Keratinocyte (primary cell): ENCODE results near the gene ADPRH. TPM values are rescaled to one million over a fixed set of nuclear protein-coding genes. Genes with fewer than 3 reads are reported as not detected.
A peak's percentile ranks its signal among the peaks of the same experiment; 100 is the strongest.

Experiments
- DNase-seq: peaks from one replicate; pipeline ENCODE4 v3.0.0-alpha.2; 2011; ENCODE audit warnings: low read depth, missing footprints, low spot score
- FAIRE-seq: peaks from 2 replicates; lab custom pipeline; 2011; peaks lifted over from hg19 to GRCh38; lab: Jason Lieb, UNC
- H2AFZ ChIP-seq: 2 replicates; pipeline ENCODE4 v1.6.0; 2012; ENCODE audit warnings: low read length, control low read depth, inconsistent platforms; ENCODE audit not compliant: control insufficient read depth
- H3K27ac ChIP-seq: 2 replicates; pipeline ENCODE4 v1.5.1; 2011; ENCODE audit warnings: low read length; ENCODE audit not compliant: control insufficient read depth, insufficient read depth
- H3K27me3 ChIP-seq: 3 replicates; pipeline ENCODE4 v1.6.0; 2011; ENCODE audit warnings: low read length; ENCODE audit not compliant: control insufficient read depth, insufficient read depth; ENCODE audit errors: extremely low read depth
- H3K36me3 ChIP-seq, 2 experiments: 2 replicates in 1 of 2; 3 replicates in 1 of 2; pipeline ENCODE4 v1.5.1; 2011; ENCODE audit warnings: low read length in 2 of 2, mild to moderate bottlenecking in 1 of 2; ENCODE audit not compliant: control insufficient read depth in 2 of 2, insufficient read depth in 2 of 2; ENCODE audit errors: extremely low read depth in 1 of 2
- H3K4me1 ChIP-seq: 3 replicates; pipeline ENCODE4 v1.5.1; 2011; ENCODE audit warnings: low read length; ENCODE audit not compliant: control insufficient read depth, insufficient read depth; ENCODE audit errors: extremely low read depth
- H3K4me2 ChIP-seq: 3 replicates; pipeline ENCODE4 v1.6.0; 2011; ENCODE audit warnings: low read depth, low read length; ENCODE audit not compliant: control insufficient read depth, insufficient read depth; ENCODE audit errors: extremely low read depth
- H3K4me3 ChIP-seq, 3 experiments: fragments of 200-600 bp in 1 of 3; sonication (generic) in 1 of 3; 2 replicates in 2 of 3; 3 replicates in 1 of 3; pipeline ENCODE4 v1.5.1; 2011 to 2016; ENCODE audit warnings: low read length in 3 of 3, mild to moderate bottlenecking in 3 of 3, control low read depth in 2 of 3, inconsistent platforms in 1 of 3, low read depth in 1 of 3, mixed read lengths in 1 of 3, mixed run types in 1 of 3, moderate library complexity in 1 of 3; ENCODE audit not compliant: control insufficient read depth in 2 of 3, insufficient read depth in 2 of 3; ENCODE audit errors: extremely low read depth in 1 of 3
- H3K79me2 ChIP-seq: 2 replicates; pipeline ENCODE4 v1.6.0; 2012; ENCODE audit warnings: low read length; ENCODE audit not compliant: control insufficient read depth, insufficient read depth
- H3K9ac ChIP-seq: 3 replicates; pipeline ENCODE4 v1.6.0; 2011; ENCODE audit warnings: low read length; ENCODE audit not compliant: control insufficient read depth, insufficient read depth; ENCODE audit errors: extremely low read depth
- H3K9me1 ChIP-seq: 3 replicates; pipeline ENCODE4 v1.6.0; 2011; ENCODE audit warnings: low read length; ENCODE audit not compliant: control insufficient read depth, insufficient read depth; ENCODE audit errors: extremely low read depth
- H3K9me3 ChIP-seq: 2 replicates; pipeline ENCODE4 v1.5.1; 2012; ENCODE audit warnings: low read depth, low read length; ENCODE audit not compliant: control insufficient read depth
- H4K20me1 ChIP-seq: 3 replicates; pipeline ENCODE4 v1.6.0; 2011; ENCODE audit warnings: low read length; ENCODE audit not compliant: control insufficient read depth, insufficient read depth; ENCODE audit errors: extremely low read depth
- EZH2 ChIP-seq: IDR thresholded peaks from one replicate; pipeline ENCODE4 v1.6.1; 2012; ENCODE audit warnings: inconsistent platforms, mild to moderate bottlenecking, low read length, moderate library complexity
- dilution Hi-C: fragments of 300-500 bp; cut with MboI; formaldehyde crosslinking; loops from one replicate; pipeline ENCODE4 v1.7.0; 2020; ENCODE audit warnings: low sequenced_read_pairs; ENCODE audit not compliant: extremely low pct_ligation_motif_present
- polyA plus RNA-seq, 5 experiments: library from polyadenylated mRNA; depleted of rRNA in 3 of 5; stranded (reverse) in 3 of 5; stranded (forward) in 1 of 5; unstranded in 1 of 5; fragments of >200 nt; gene quantifications; 1 replicate in 1 of 5; 2 replicates in 3 of 5; 3 replicates in 1 of 5; pipeline versions ENCODE4 v1.2.1 to v1.2.3, GENCODE V29; 2011 to 2012; ENCODE audit warnings: missing spikeins in 2 of 5, low read depth in 1 of 5, low replicate concordance in 1 of 5
- TF ChIP-seq, protein P1 (sequence below), 3 experiments: IDR thresholded peaks in 1 of 3; conservative IDR thresholded peaks in 1 of 3; optimal IDR thresholded peaks in 1 of 3; 2 replicates in 2 of 3; 3 replicates in 1 of 3; pipeline versions ENCODE3 to v1.5.1; 2011; ENCODE audit warnings: low read length in 3 of 3, mild to moderate bottlenecking in 3 of 3, moderate library complexity in 2 of 3, control low read depth in 1 of 3, inconsistent platforms in 1 of 3; ENCODE audit not compliant: insufficient read depth in 2 of 3; ENCODE audit errors: extremely low read depth in 1 of 3

The ADPRH gene
- polyA plus RNA-seq, 1 donor (not counting 4 experiments of a cell fraction or from before 2014, with no cell fraction given) = 0.39 TPM

DNA sequence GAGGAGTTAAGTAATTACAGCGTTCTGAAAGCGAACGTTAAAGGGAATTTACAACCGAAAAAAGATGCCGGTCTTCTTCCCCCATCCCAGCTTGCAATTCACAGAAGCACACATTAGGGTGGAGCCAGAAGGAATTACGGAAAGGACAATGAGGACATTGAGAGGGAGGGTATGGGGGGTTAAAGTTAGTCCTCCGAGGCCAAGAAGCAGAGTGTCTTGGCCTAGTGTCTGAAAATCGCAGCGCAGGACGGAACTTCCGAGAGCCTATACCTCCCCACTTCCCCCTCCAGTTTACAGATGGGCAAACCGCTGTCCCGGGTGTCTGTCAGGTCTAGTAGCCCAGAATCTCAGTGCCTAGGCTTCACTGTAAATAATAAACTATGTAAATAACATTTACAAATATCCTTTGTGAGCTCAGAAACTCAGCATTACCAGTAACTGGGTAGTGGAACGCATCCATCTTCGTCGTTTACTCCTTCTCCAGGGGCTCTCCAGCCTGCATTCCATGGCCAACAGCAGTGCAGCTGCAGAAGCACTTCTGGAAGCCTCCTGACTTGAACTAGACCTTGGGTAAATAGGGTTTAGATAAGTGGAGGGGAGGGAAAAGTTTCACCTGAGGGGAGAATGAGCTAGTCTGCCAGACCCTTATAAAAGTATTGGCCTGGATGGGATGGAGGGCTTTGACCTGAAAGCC, 922 bp downstream of the ADPRH start:
- Histone ChIP-seq H4K20me1 (no peaks in the 10 kb centered on the region), H3K36me3 (no peaks in the 10 kb centered on the region), H3K9me1 (no peaks in the 10 kb centered on the region), H2AFZ (peak overlapping the region; percentile 90), H3K9me3 (no peaks in the 10 kb centered on the region), H3K9ac (peak overlapping the region; percentile 70), H3K4me3 (peak overlapping the region; percentile 50 to 68 (median 67)), H3K27me3 (no peaks in the 10 kb centered on the region), H3K4me1 (peaks cover 5% of the 10 kb centered on the region), H3K4me2 (peak overlapping the region; percentile 83), H3K79me2 (no peaks in the 10 kb centered on the region), H3K27ac (no peak overlapping the region)
- dilution Hi-C loops = no loop called here
- FAIRE-seq (no peak), DNase-seq (no peak)
- TF ChIP-seq EZH2 = no peak
- TF ChIP-seq, protein P1, sequence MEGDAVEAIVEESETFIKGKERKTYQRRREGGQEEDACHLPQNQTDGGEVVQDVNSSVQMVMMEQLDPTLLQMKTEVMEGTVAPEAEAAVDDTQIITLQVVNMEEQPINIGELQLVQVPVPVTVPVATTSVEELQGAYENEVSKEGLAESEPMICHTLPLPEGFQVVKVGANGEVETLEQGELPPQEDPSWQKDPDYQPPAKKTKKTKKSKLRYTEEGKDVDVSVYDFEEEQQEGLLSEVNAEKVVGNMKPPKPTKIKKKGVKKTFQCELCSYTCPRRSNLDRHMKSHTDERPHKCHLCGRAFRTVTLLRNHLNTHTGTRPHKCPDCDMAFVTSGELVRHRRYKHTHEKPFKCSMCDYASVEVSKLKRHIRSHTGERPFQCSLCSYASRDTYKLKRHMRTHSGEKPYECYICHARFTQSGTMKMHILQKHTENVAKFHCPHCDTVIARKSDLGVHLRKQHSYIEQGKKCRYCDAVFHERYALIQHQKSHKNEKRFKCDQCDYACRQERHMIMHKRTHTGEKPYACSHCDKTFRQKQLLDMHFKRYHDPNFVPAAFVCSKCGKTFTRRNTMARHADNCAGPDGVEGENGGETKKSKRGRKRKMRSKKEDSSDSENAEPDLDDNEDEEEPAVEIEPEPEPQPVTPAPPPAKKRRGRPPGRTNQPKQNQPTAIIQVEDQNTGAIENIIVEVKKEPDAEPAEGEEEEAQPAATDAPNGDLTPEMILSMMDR (optimal IDR thresholded peaks at IDR 0.05 in 1 of 3, IDR thresholded peaks at IDR 0.05 in 1 of 3, conservative IDR thresholded peaks at IDR 0.05 in 1 of 3; ENCODE audit: extremely low read depth in 1 of 3, insufficient read depth in 2 of 3, low read length in 3 of 3) = no peak

DNA sequence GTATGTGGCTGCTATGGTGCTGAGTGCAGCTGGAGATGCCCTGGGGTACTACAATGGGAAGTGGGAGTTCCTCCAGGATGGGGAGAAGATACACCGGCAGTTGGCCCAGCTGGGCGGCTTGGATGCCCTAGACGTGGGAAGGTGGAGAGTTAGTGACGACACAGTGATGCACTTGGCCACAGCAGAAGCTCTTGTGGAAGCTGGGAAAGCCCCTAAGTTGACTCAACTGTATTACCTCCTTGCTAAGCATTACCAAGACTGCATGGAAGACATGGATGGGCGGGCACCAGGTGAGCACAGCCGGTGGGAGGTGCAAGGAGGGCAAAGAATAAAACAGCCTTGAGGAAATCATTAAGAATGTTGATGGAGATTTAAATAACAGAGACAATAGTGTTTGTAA, 2.9 kb downstream of the ADPRH start:
- H3K4me2 ChIP-seq = no peak overlapping the region
- dilution Hi-C loops = no loop called here
- TF ChIP-seq EZH2 = no peak
- TF ChIP-seq, protein P1 (optimal IDR thresholded peaks at IDR 0.05 in 1 of 3, IDR thresholded peaks at IDR 0.05 in 1 of 3, conservative IDR thresholded peaks at IDR 0.05 in 1 of 3; ENCODE audit: extremely low read depth in 1 of 3, insufficient read depth in 2 of 3, low read length in 3 of 3) = no peak
- no peaks in the 10 kb centered on the region for H3K79me2 ChIP-seq
- H3K9ac ChIP-seq = no peak overlapping the region
- DNase-seq (peak; percentile 7), FAIRE-seq (no peak)
- no peaks in the 10 kb centered on the region for H3K27me3 ChIP-seq
- H2AFZ ChIP-seq = no peak overlapping the region
- H4K20me1 ChIP-seq = no peaks in the 10 kb centered on the region
- no peak overlapping the region for H3K27ac ChIP-seq
- H3K4me3 ChIP-seq = no peak overlapping the region
- H3K9me1 ChIP-seq = no peaks in the 10 kb centered on the region
- peaks cover 5% of the 10 kb centered on the region for H3K4me1 ChIP-seq
- H3K9me3 ChIP-seq = no peaks in the 10 kb centered on the region
- no peaks in the 10 kb centered on the region for H3K36me3 ChIP-seq
